ENCODE results near the gene TCHP.

DNA sequence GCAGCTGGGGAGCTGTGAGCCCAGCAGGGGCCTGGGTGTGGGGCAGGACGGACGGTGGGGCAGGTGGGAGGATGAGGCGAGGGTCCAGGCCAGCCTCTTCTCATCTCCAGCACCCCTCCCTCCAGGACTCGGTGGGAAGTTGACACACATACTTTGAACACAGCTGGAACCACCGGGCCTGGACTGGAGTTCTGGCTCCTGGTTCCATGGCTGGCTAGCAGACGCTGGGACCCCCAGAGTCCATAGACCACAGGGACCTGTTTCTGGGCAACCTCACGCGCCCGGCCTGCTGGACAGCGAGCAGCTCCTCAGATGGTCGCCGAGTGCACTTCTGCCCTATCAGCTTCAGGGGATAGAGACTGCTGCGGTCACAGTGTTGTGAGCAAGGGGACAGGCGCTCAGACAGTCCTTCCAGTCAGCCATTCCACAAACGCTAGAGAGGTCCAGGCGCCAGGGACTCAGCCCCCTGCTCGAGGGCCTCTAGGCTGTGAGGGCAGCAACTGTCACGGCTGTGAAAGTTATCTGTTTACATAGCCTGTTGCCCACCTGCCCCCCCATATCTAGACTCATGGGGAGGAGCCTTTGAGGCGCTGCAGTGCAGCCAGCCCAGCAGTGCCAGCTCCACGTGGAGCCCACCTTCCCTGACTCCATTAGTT lies 25.2 kb downstream of the TCHP start:
- TF ChIP-seq EZH2 (IDR thresholded peaks at IDR 0.05; ENCODE audit: borderline replicate concordance, insufficient read depth, low read depth, low read length, poor library complexity, severe bottlenecking), result no peak
- TF ChIP-seq, protein P1, sequence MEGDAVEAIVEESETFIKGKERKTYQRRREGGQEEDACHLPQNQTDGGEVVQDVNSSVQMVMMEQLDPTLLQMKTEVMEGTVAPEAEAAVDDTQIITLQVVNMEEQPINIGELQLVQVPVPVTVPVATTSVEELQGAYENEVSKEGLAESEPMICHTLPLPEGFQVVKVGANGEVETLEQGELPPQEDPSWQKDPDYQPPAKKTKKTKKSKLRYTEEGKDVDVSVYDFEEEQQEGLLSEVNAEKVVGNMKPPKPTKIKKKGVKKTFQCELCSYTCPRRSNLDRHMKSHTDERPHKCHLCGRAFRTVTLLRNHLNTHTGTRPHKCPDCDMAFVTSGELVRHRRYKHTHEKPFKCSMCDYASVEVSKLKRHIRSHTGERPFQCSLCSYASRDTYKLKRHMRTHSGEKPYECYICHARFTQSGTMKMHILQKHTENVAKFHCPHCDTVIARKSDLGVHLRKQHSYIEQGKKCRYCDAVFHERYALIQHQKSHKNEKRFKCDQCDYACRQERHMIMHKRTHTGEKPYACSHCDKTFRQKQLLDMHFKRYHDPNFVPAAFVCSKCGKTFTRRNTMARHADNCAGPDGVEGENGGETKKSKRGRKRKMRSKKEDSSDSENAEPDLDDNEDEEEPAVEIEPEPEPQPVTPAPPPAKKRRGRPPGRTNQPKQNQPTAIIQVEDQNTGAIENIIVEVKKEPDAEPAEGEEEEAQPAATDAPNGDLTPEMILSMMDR (IDR thresholded peaks at IDR 0.05), result no peak
